ENCODE results near the gene AGAP5. TPM values are rescaled to one million over a fixed set of nuclear protein-coding genes. Genes with fewer than 3 reads are reported as not detected.
"Not testable (repeated sequence)": the region's sequence is repeated elsewhere in the genome, so short reads cannot be mapped to it uniquely, and the experiment has no call there.

AGAP5 gene
- total and polyA plus RNA-seq, 8 donors: 4.3 to 18.4 (median 7.7) TPM

- intact Hi-C loops (cut with DNase I): no loop called here
- peaks cover 0 to 10% (median 7%) of the 10 kb centered on the region in 3 donors for H3K4me1 ChIP-seq
- no peaks in the 10 kb centered on the region for H3K9me3 ChIP-seq
- no peak overlapping the region for H3K27ac ChIP-seq
- peaks cover 0 to 13% (median 0%) of the 10 kb centered on the region in 3 donors for H3K36me3 ChIP-seq
- no peak for TF ChIP-seq CTCF (IDR thresholded peaks at IDR 0.05)
- no peak overlapping the region for H3K4me3 ChIP-seq
- DNase-seq: peak in 2 of 6 donors; percentile 19 to 57
- no peak for ATAC-seq
- no peaks in the 10 kb centered on the region for H3K27me3 ChIP-seq
- WGBS, 2 donors: 92 to 98% methylated on average over 20 of the region's 20 CpGs
- no peak for FAIRE-seq
Measured at GRCh38 chr10:73732426-73732825, 34.5 kb upstream of the AGAP5 start.

- WGBS, 2 donors: 64 to 82% methylated on average over 42 of the region's 42 CpGs
- TF ChIP-seq CTCF (IDR thresholded peaks at IDR 0.05): no peak
- Histone ChIP-seq H3K27ac (no peak overlapping the region), H3K4me1 (peaks cover 0 to 10% (median 7%) of the 10 kb centered on the region in 3 donors), H3K9me3 (no peaks in the 10 kb centered on the region), H3K4me3 (peak overlapping the region in 3 of 4 donors; percentile 42 to 80 (median 59)), H3K27me3 (no peaks in the 10 kb centered on the region), H3K36me3 (peaks cover 0 to 19% (median 0%) of the 10 kb centered on the region in 3 donors)
- DNase-seq (peak in 5 of 6 donors; percentile 20 to 82 (median 37)), FAIRE-seq (no peak), ATAC-seq (peak in 1 of 4 donors; percentile 21)
- intact Hi-C loops (cut with DNase I): no loop called here
Measured at GRCh38 chr10:73731588-73732375, 33.9 kb upstream of the AGAP5 start.

GRCh38 chr10:73730153-73730906 lies 32.4 kb upstream of the AGAP5 start:
- peak overlapping the region; percentile 73 to 91 (median 84) for H3K27ac ChIP-seq
- peaks cover 0 to 10% (median 7%) of the 10 kb centered on the region in 3 donors for H3K4me1 ChIP-seq
- 0% methylated on average over 57 to 58 of the region's 58 CpGs for WGBS, 2 donors
- no peak for FAIRE-seq
- peak overlapping the region; percentile 42 to 81 (median 70) for H3K4me3 ChIP-seq
- ATAC-seq: peak; percentile 91 to 97 (median 94)
- H3K36me3 ChIP-seq: peaks cover 0 to 29% (median 0%) of the 10 kb centered on the region in 3 donors
- intact Hi-C loops (cut with DNase I): no loop called here
- peak; percentile 84 to 94 (median 90) for DNase-seq
- H3K27me3 ChIP-seq: no peaks in the 10 kb centered on the region
- no peak for TF ChIP-seq CTCF (IDR thresholded peaks at IDR 0.05)
- no peaks in the 10 kb centered on the region for H3K9me3 ChIP-seq

GRCh38 chr10:73729781-73730152 lies 31.9 kb upstream of the AGAP5 start:
- intact Hi-C loops (cut with DNase I); H3K4me1 ChIP-seq; H3K27me3 ChIP-seq; FAIRE-seq; H3K9me3 ChIP-seq: not testable (repeated sequence)
- peaks cover 0 to 29% (median 0%) of the 10 kb centered on the region in 3 donors for H3K36me3 ChIP-seq
- peak overlapping the region; percentile 73 to 91 (median 84) for H3K27ac ChIP-seq
- DNase-seq: peak in 1 of 6 donors; percentile 20
- 0% methylated on average over 9 of the region's 9 CpGs for WGBS, 2 donors
- peak overlapping the region; percentile 42 to 81 (median 70) for H3K4me3 ChIP-seq
- peak; percentile 23 to 51 (median 29) for ATAC-seq

- WGBS, 2 donors: 64 to 81% methylated on average over 4 of the region's 4 CpGs
- H3K27ac ChIP-seq: no peak overlapping the region
- peaks cover 0 to 1% (median 0%) of the 10 kb centered on the region in 3 donors for H3K4me1 ChIP-seq
- intact Hi-C loops (cut with DNase I): no loop called here
- H3K4me3 ChIP-seq: no peak overlapping the region
- no peak for DNase-seq
- H3K27me3 ChIP-seq: no peaks in the 10 kb centered on the region
- no peak for TF ChIP-seq CTCF (IDR thresholded peaks at IDR 0.05)
- peaks cover 0 to 67% (median 19%) of the 10 kb centered on the region in 3 donors for H3K36me3 ChIP-seq
- no peaks in the 10 kb centered on the region for H3K9me3 ChIP-seq
- ATAC-seq: no peak
- FAIRE-seq: no peak
Measured at GRCh38 chr10:73723516-73723915, 25.6 kb upstream of the AGAP5 start.

- H3K4me3 ChIP-seq; H3K4me1 ChIP-seq; FAIRE-seq; DNase-seq; H3K27ac ChIP-seq; H3K27me3 ChIP-seq; H3K9me3 ChIP-seq; intact Hi-C loops (cut with DNase I): not testable (repeated sequence)
- 86 to 88% methylated on average over 4 of the region's 4 CpGs for WGBS, 2 donors
- ATAC-seq: peak in 1 of 4 donors; percentile 47
- peaks cover 0 to 73% (median 33%) of the 10 kb centered on the region in 3 donors for H3K36me3 ChIP-seq
Measured at GRCh38 chr10:73720561-73720960, 22.7 kb upstream of the AGAP5 start.

All from pancreas (tissue), 10 donors.